GM21423 (cell line): ENCODE measurements around the gene ITSN1.
"Not testable (repeated sequence)": the region's sequence is repeated elsewhere in the genome, so short reads cannot be mapped to it uniquely, and the experiment has no call there.

Source experiments
- ATAC-seq: cut with Tn5 transposase; IDR thresholded peaks from one replicate; pipeline ENCODE4 v1.9.1; 2021; ENCODE audit warnings: mild to moderate bottlenecking, moderate library complexity; ENCODE audit not compliant: unreplicated experiment

ITSN1 gene

DNA sequence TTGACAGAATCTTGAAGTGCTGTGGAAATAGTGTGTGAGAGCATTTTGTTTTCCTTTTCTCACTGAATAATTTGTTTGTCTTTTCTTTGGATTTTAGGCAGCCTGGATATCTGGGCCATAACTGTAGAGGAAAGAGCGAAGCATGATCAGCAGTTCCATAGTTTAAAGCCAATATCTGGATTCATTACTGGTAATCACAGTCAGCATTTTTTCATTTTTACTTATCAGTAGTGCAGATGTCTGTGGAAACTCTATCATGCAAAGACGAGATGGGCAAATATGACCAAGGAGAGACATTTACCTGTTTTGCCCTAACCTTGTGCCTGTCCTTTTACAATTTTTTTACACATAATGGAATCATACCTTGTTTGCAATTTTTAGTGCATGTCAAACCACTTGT, 78.8 kb downstream of the ITSN1 start:
- no peak for ATAC-seq

DNA sequence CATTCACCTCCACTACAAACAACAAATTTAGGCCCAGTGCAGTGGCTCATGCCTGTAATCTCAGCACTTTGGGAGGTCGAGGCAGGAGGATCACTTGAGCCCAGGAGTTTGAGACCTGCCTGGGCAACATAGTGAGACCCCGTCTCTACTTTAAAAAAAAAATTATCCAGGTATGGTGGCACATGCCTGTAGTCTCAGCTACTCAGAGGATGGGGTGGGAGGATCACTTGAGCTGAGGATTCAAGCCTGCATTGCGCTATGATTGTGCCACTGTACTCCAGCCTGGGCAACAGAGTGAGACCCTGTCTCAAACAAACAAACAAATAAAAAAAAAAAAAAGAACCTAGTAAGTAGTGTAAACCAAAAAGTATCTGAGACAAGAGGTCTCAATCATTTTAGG, 86.8 kb downstream of the ITSN1 start:
- ATAC-seq = not testable (repeated sequence)

DNA sequence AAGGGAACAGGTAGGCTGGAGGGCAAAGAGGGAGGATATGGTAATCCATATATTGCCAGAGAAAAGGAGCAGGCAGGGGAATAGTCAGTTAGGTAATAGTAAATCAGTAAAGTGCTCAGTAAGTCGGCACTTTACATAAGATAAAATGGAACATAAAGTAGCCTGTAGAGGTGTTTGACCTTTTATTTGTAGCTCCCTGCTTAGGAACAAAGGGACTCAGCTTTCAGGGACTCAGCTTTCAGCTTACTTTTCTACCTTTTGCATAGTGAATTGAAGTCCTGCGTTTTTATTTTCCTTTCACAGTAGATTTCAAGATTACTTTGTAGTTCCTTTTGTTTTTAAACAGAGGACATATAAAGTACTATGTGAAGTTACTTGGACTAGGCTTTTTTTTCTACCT, 87.3 kb downstream of the ITSN1 start:
- ATAC-seq = no peak

DNA sequence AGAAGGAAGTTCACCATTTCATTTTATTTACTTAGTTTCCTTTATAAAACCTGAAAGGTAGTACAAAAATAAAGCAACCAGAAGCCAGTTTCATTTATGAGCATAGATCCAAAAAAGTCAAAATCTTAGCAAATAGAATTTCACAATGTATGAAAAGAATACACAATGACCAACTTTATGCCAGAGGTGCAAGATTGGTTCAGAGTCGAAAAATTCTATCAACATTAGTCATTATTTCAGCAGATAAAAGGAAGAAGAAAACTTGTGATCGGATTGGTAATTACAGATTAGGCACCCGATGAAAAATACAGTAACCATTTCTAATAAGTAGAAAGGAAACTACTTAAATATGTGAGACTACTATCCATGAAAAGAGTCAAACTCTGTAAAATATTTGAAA, 89.1 kb downstream of the ITSN1 start:
- ATAC-seq = no peak

DNA sequence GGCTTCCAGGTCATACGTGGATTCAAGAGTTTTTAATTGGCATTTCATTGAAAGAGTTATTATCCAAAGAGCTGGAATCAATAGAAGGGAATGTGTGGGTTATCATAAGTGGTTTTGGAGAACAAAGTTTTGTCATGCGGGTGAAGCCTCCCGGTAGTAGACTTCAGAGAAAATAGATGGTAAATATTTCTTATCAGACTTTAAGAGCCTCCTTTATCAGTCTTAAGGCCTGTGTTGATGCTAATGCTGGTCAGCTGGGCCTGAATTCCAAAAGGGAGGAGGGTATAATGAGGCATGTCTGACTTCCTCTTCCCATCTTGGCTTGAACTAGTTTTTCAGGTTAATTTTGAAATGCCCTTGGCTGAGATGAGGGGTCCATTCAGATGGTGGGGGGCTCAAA, 89.7 kb downstream of the ITSN1 start:
- ATAC-seq = no peak

DNA sequence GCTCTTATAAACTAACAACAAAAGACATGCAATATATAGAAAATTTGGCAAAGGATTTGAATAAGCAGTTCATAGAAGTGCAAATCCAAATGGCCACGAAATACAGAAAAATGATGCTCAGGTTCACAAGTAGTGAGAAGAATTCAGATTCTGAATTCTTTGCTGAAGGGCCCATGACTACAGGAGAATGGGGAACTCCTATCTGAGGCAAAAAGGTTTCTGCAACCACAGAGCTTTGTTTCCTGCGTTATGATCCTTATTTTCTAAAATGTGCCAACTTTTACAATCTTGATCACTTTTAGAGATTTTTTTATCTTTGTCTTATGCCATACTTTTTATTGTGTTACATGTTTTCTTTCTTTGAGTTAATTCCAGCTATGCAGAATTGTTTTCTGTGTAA, 91.3 kb downstream of the ITSN1 start:
- no peak for ATAC-seq

DNA sequence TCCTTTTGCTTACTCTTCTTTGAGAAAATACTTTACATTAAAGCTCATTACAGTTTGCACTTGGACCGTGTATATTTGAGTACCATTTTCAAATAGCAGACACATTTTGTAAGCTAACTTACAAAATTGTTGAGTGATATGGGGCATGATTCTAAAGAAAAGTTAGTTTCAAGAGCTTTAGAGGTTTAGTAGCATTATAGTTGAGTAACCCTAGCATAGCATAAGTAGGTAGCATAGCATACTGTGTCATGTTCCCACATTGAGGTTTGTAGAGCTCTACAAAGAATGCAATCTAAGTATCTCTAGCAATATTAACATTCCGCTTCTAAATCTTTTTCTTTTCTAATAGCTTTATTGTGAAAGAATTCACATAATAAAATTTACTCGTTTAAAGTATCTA, 92.0 kb downstream of the ITSN1 start:
- ATAC-seq = no peak

DNA sequence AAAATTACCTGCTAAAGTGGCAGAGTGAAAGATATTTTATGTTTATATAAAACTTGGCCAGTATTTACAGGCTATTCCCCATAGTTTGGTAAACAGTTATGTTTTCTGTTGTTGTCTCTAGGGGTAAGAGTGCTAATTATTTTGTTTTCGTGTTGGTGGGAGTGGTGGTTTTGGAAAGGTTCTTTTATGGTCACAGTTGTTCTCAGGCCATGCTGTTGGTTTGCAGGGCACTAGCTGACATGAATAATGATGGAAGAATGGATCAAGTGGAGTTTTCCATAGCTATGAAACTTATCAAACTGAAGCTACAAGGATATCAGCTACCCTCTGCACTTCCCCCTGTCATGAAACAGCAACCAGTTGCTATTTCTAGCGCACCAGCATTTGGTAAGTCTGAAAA, 92.5 kb downstream of the ITSN1 start:
- ATAC-seq = no peak

DNA sequence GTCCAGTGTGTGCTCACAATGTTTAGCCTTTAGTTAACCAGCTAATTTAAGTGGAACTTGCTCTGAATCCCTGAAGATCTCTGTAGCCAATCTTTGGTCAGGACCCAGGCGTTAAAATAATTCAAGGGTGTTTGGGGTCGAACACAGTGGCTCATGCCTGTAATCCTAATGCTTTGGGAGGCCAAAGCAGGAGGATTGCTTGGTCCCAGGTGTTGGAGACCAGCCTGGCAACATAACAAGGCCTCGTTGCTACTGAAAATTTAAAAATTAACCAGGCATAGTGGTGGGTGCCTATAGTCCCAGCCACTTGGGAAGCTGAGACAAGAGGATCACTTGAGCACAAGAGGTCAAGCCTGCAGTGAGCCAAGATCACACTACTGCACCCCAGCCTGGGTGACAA, 94.3 kb downstream of the ITSN1 start:
- ATAC-seq = no peak

DNA sequence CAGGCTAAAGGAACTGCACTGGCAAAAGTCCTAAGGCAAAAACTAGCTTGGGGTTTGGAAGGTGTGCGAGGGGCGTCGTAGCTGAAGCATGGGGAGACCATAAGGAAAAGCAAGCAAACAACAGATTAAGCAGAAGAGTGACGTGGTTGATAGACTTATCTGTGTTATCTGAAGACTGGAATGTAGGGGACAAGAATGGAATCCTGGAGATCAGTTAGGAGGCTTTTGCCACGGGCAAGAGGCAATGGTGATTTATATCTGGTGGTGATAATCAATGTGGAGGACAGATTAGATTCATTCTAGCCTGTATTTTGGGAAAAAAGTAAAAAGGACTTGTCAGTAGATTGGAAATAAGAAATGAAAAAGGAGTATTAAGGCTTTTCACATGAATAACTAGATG, 97.4 kb downstream of the ITSN1 start:
- no peak for ATAC-seq

DNA sequence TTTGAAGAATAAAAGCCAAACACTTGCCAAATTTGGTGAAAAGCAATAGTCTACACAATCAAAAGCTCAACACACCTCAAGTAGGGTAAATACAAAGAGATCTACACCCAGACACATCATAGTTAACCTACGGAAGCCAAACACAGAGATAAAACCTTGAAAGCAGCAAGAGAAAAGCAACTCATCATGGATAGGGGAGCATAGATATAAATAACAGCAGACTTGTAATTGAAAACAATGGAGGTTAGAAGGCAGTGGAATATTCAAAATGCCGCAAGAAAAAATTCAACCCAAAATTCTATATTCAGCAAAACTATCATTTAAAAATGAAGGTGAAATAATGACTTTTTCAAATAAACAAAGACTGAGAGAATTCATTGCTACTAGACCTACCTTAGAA, 105.1 kb downstream of the ITSN1 start:
- no peak for ATAC-seq

DNA sequence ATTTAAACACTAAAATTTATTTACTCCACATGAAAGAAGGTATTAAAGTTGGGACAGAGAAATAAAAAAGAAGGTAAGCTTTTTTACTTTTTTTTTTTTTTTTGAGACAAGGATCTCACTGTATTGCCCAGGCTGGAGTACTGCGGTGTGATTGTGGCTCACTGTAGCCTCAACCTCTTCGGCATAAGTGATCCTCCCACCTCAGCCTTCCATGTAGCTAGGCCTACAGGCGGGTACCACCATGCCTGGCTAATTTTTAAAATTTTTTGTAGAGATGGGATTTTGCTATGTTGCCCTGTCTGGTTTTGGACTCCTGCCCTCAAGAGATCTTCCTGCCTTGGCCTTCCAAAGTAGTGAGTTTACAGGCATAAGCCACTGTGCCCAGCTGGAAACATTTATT, 106.6 kb downstream of the ITSN1 start:
- no peak for ATAC-seq

DNA sequence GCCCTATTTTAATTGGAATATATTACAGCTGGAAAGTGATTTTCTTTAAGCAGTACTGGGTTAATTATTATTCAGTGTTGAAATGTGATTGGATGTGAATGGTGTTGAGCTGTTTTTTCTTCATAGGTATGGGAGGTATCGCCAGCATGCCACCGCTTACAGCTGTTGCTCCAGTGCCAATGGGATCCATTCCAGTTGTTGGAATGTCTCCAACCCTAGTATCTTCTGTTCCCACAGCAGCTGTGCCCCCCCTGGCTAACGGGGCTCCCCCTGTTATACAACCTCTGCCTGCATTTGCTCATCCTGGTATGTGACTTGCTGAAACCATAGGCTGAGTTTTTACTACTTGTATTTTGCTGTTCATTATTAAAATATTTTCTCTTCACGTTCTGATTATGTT, 107.7 kb downstream of the ITSN1 start:
- no peak for ATAC-seq

DNA sequence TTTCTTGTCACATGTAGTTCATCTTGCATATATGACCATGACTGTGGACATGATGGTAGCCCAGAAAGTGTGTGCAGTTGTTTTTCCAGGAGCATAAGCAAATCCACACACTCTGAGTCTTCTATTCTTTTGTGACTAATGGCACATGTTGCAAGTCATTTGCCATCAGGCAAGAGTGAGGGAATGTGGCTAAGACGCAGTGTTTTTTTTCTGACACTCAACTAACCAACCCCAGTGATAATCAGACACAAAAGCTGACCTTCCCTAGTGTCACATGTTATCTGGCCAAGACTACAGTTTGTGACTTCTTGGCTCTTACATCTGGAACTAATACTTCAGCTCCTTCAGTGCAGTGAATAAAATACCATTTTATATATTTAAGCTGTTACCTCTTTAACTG, 108.8 kb downstream of the ITSN1 start:
- ATAC-seq = no peak

DNA sequence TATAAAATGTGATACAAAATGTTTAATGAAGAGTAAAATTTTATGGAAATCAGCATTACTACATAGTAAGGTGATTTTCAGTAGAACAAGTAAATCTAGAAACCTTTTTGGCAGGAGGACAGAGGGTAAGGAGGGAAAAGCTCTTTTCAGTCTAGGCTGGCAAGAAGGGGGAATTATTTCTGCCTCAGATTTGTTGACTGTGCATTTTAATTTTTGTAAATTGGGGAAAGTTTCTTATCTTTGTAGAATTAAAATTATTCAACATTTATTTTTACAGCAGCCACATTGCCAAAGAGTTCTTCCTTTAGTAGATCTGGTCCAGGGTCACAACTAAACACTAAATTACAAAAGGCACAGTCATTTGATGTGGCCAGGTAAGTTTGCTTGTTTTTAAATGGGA, 109.2 kb downstream of the ITSN1 start:
- no peak for ATAC-seq

DNA sequence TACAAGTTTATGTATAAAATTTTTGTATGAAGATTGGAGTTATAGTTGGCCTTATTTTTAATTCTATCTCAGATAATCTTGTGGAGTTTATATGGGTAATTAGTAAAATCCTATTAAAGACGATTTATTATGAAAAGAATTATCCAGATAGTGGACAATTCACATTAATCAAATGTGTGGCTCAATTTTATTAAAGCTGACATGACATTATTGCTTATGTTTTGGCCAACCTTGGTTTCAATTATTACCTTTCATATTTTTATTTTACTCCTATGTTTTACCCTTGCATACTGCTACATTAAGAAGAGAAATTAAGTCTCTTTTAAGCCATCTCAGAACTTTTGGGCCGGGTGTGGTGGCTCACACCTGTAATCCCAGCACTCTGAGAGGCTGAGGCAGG, 110.0 kb downstream of the ITSN1 start:
- ATAC-seq = no peak

DNA sequence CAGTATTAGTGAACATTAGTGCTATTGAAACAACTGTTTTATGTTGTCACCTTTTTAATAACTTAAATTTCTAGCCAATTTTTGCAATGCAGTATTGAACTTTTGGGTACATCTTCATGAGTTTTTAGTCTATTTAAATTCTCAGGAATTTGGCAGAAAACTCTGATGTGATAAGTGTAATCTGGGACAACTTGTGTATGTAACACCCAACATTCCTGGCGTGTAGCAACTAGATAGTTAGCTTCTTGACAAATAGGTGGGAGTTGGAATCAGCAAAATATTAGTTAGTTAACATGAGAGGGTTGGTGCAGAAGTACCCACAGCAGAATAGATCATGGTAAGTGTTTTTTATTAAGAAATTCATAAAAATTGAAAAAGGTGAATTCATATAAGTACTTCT, 111.6 kb downstream of the ITSN1 start:
- no peak for ATAC-seq

DNA sequence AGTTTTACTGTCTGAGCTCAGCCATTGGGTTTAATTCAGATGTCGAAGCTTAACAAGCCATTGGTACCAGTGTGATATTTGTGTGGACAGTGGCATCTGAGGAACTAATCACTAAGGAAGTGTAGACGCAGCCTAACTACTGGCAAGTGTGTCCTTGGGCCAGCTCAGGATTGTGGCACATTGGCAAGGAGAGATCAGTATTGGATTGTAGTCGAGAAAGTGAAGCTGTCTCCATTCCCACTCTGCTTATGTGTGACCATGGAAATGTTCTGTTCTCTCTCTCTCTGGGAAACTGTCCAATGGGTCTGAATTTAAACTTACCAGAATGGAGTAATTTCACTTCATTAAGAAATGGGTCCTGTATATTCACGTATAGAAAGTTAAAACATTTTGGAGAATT, 112.2 kb downstream of the ITSN1 start:
- no peak for ATAC-seq

DNA sequence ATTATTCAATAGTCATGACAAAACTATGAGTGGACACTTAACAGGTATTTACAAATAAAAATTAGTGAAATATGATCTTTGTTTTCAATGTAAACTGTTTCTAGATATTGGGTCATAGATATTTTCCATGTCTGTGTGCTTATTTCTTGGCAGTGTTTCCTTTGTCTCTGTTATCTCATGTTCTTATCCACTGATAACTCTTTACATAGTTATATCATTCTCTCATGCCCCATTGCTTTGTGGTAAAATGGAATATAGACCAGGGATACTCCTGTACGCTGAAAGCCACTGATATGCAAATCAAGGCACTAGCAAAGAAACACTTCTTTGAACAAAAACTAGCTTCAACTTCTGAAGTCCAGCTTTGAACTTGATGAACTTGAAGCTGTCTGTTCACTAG, 113.1 kb downstream of the ITSN1 start:
- ATAC-seq = no peak

DNA sequence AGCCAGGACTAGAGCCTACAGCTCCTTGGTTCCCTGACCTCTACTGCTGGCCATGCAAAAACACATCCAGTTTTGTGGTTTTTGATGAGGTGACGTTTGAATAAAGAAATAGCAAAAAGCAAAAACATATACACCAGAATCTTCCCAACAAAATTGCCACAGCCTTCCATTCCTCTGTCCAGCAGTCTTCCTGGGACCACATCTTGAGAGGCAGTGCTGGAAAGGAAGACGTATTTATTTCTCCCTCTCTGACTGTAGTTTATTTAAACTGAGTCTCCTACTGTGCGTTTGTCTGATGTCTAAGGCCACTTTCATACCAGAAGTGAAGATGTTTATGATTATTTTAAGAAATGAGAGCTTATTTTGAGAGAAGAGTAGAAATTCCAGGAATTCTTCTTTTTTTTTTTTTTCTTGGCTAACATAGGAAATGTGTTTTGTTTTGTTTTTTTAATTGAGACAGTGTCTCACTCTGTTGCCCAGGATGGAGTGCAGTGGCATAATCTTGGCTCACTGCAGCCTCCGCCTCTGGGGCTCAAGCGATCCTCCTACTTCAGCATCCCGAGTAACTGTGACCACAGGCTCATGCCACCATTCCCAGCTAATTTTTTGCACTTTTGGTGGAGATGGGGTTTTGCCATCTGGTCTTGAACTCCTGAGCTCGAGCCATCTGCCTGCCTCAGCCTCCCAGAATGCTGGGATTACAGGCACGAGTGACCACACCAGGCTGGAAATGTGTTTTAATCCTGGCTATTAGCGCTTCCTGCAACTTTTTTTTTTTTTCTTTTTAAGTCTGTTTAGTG, 118.5 kb downstream of the ITSN1 start:
- ATAC-seq = no peak

DNA sequence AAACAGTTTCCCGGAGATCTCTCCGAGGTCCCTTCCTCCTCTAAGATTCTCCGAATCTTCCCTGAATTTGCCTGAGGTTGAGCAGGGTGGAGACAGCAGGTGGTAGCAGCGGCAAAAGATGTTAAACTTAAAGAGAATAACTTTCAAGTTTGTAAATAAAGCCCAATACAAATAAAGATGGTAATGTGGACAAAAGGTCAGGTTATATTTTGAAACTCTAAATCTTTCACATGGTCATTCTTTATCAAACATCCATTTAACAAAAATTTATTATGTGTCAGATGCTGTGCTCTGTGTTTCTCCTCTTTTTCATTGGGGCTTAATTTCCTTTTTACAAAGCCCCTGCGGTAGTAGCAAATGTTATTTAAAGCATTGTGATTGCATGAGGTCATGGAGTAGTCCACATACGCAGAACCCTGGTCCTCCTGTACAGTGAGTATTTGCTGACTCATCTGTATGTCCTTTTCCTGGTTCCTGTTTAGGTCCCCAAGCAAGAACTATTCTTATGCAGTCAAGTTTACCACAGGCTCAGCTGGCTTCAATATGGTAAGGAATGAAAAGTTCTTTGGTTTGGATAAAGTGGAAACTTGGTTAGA, 119.2 kb downstream of the ITSN1 start:
- ATAC-seq = no peak

DNA sequence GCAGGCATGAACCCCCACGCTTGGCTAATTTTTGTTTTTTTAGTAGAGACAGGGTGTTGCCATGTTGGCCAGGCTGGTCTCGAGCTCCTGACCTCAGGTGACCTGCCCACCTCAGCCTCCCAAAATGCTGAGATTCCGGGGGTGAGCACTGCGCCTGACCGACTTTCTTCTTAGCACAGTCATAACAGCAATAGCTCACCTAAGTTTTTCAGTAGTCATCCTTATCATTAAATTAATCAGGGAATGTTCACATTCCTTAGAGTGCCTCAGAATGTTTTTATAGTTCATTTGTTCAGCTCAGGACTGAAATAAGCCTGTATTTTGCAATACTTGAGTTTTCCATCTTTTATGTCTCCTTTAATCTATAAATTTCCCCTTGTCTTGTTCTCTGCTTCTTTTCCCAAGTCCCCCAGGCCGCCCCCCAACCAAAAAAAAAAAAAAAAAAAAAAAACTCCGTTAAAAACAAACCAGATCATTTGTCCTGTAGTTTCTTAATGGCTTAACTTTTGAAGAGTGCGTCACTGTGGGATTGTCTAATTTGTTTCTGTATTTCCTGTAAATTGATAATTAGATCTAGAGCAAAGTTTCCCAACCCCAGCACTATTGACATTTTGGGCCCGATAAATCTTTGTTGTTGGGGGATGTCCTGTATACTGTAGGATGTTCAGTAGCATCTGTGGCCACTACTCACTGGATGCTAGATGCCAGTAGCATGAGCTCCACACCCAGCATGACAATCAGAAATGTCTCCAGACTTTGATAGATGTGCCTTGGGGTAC, 120.7 kb downstream of the ITSN1 start:
- no peak for ATAC-seq
